ENCODE data around the gene FCAMR. TPM values are rescaled to one million over a fixed set of nuclear protein-coding genes. Genes with fewer than 3 reads are reported as not detected.

The FCAMR gene
- total RNA-seq, 1 donor: not detected

DNA sequence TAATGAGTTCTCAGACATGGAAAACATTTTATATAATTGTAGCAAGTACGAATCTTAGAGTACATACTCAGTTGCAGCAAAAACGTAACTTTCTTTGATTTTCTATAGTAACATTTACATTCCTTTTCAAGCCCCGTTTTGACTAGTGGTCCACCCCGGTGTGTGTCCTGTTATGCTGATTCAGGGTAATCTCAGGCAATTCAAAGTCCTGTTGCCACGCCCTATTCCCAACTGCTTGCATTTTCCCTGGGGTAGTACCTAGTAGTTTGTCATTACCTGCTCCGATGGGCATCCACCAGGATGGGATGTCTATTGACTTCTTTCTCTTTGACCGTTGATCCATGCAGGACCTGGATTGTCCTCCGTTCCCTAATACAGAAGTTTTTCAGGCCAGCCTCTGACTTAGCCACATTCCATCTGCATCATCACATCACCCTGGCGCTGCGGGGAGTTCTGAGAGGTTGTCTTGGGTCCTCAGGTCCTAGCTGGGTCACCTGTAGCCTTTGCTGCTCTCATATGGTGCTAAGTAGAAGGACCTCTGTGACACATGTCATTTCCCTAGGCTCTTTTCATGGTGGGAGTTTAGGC is 15.0 kb upstream of the FCAMR start:
- TF ChIP-seq, protein P1, sequence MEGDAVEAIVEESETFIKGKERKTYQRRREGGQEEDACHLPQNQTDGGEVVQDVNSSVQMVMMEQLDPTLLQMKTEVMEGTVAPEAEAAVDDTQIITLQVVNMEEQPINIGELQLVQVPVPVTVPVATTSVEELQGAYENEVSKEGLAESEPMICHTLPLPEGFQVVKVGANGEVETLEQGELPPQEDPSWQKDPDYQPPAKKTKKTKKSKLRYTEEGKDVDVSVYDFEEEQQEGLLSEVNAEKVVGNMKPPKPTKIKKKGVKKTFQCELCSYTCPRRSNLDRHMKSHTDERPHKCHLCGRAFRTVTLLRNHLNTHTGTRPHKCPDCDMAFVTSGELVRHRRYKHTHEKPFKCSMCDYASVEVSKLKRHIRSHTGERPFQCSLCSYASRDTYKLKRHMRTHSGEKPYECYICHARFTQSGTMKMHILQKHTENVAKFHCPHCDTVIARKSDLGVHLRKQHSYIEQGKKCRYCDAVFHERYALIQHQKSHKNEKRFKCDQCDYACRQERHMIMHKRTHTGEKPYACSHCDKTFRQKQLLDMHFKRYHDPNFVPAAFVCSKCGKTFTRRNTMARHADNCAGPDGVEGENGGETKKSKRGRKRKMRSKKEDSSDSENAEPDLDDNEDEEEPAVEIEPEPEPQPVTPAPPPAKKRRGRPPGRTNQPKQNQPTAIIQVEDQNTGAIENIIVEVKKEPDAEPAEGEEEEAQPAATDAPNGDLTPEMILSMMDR (IDR thresholded peaks at IDR 0.05; ENCODE audit: insufficient read depth, low read length): no peak
- no peak overlapping the region for H3K4me3 ChIP-seq (ENCODE audit: low read depth, low read length)
- DNase-seq (ENCODE audit: low read depth): no peak

DNA sequence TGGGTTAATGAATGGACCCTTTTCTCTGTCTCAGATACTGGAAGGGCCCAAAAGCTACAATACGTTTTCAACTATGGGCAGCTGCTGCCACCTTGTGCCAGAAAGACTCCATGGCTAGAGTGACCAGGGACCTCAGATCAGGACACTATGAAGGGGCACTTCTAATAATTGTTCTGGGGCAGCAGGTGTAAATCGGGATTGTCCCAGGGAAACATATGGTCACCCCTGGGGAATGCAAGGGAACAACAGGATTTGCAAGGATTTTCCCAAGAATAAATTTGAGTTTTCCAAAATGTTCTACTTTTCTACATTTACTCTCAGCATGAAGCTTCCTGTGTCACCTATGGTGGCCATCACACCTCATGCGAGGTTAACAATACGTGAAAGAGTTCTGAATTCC is 12.0 kb upstream of the FCAMR start:
- TF ChIP-seq, protein P1 (IDR thresholded peaks at IDR 0.05; ENCODE audit: insufficient read depth, low read length): peak; percentile 69
- H3K4me3 ChIP-seq (ENCODE audit: low read depth, low read length): no peak overlapping the region
- peak; percentile 40 for DNase-seq (ENCODE audit: low read depth)

DNA sequence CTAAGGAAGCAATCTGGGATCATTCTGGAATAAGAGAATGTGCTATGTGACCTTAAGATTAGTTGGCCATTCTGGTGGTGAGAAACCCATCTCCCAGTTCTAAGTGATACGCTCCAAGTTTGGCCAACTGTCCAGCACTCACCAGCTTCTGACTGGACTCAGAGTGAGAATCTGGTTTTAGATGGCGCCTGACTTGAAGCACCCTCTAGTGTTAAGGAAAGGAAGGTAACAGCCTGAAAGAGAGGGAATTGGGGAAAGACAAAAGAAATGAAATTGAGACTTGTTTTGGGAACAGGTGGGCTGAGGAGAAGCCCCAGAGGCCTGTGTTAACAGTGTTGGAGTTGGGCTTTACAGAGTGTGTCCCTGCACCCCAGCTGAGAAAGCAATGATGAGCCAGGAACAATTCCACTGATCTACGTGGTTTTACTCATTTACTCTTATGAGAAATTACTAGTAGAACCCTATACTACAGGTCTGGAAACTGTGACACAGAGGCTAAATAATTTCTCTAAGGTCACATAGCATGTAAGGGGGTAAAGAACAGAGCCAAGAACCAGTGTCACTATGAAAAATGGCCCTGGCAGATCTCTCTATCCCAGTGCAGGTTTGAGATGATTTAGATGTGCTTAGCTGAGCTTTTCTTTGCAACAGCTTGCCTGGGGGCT is 9.3 kb upstream of the FCAMR start:
- H3K4me3 ChIP-seq (ENCODE audit: low read depth, low read length): no peak overlapping the region
- peak; percentile 33 for DNase-seq (ENCODE audit: low read depth)
- TF ChIP-seq, protein P1 (IDR thresholded peaks at IDR 0.05; ENCODE audit: insufficient read depth, low read length): peak; percentile 70

DNA sequence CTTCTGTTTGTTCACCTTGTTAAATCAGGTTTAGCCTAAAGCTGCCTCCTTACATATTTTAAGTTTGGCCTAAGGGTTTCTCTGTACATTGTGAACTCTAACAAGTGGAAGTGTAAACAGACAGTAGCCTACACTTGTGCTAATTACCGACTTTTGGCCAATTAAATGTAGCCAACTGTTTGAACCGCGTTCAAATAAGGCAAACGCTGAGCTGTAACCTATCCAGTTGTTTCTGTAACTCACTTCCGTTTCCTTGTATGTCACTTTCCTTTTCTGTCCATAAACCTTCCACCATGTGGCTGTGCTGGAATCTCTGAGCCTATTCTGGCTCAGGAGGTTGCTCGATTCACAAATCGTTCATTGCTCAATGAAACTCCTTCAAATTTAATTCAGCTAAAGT is 8.0 kb upstream of the FCAMR start:
- DNase-seq (ENCODE audit: low read depth): no peak
- TF ChIP-seq, protein P1 (IDR thresholded peaks at IDR 0.05; ENCODE audit: insufficient read depth, low read length): no peak

DNA sequence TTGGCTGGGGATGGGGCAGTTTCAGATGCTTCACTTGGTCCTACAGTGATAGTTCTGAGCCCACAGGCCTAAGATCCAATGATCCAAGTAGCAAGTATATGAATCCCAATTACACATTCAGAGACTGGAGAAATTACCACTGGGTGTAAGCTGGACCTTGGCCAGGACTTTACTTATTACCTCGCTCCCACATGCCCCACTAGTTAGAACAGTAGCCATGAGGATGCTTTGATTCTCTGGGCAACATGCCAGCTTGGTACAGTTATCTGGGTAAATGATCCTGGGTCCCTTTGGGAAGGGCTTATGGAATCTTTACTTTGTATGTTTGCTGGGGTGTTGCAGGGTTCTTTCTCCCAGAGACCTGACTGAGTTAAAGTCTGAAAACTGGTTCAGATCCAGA is 5.0 kb upstream of the FCAMR start:
- H3K4me3 ChIP-seq (ENCODE audit: low read depth, low read length): no peak overlapping the region
- no peak for DNase-seq (ENCODE audit: low read depth)
- TF ChIP-seq, protein P1 (IDR thresholded peaks at IDR 0.05; ENCODE audit: insufficient read depth, low read length): no peak

More for the DNA sequence above, 8.0 kb upstream of the FCAMR start:
- H3K4me3 ChIP-seq (ENCODE audit: low read depth, low read length): no peak overlapping the region

DNA sequence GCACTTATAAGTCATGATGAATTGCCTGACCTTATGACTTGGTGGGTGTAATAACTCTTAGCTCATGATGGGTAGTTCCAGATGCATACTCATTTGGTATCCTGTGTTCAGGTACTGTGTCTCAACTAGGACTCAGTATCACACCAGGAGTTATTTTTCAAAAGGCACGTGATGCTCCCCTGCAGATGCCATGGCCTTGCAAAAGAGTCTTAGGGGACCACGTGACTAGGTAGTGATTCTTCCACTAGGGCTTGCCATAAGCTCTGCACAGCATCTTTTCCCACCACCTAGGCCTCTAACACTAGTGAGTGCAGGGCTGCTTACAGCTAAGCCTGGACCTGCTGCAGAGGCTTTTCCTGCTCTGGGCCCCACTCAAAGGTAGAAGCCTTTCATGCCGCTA is 3.9 kb upstream of the FCAMR start:
- DNase-seq (ENCODE audit: low read depth): no peak
- H3K4me3 ChIP-seq (ENCODE audit: low read depth, low read length): no peak overlapping the region
- TF ChIP-seq, protein P1 (IDR thresholded peaks at IDR 0.05; ENCODE audit: insufficient read depth, low read length): no peak

All from fibroblast of the aortic adventitia (primary cell).